ENCODE measurements around the gene DBR1.
"Not testable (repeated sequence)": the region's sequence is repeated elsewhere in the genome, so short reads cannot be mapped to it uniquely, and the experiment has no call there.

The DBR1 gene

DNA sequence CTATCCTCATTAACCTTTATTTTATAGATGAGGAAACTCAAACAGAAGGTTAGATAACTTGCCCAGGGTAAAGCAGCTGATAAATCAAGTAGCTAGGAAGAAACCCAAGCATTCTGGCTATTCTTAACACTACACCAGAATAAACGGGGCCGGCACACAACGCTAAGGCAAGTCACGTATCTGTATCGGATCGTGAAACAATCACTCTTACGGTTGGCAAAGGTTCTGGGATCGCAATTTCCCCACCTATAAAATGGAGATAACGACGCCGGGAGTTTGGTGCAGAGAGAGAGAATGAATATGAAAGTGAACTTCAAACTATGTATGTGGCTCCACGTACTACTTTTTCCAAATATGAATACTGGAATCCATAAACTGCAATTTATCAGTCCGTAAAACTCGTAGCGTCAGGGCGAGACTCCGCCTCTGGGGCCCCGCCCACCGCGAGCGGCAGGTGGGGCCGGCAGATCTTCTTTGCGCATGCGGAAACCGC, 12.1 kb upstream of the DBR1 start:
- DNase-seq (ENCODE audit: low read depth, low spot score): no peak

- no peak for DNase-seq (ENCODE audit: low read depth, low spot score)
Measured at GRCh38 chr3:138186221-138186620, 11.5 kb upstream of the DBR1 start.

GRCh38 chr3:138184994-138185393, 10.3 kb upstream of the DBR1 start:
- no peak for DNase-seq (ENCODE audit: low read depth, low spot score)

DNA sequence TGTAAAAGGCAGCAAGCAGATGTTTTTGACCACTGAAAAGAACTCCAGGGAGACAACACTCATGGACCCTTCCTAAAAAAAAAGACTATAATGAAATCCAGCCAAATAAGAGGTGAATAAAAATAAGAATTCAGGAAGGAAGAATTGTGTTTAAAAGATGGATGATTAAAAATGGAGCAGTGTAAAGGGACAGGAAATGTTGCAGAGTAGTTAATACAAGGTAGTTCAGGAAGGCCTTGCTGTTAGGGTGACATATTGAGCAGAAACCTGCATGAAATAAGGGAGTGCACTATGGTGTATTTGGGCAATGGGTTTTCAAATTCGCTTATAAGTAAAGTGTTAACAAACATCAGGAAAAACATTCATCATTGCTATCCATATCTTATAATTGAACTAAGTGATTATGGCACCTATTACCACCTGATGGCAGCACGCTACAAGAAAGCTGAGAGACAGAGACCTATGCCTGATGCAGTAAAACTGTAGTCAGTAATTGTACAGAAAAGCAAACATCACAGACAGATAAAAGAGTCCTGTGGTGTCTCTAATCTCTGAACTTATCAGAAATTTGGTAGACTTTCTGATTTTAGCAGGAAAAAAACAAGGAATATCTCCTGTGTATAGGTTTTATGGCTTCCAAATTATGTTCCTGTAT, 5.8 kb upstream of the DBR1 start:
- no peak for DNase-seq (ENCODE audit: low read depth, low spot score)

- no peak for DNase-seq (ENCODE audit: low read depth, low spot score)
Measured at GRCh38 chr3:138173769-138174420, 826 bp downstream of the DBR1 start.

DNA sequence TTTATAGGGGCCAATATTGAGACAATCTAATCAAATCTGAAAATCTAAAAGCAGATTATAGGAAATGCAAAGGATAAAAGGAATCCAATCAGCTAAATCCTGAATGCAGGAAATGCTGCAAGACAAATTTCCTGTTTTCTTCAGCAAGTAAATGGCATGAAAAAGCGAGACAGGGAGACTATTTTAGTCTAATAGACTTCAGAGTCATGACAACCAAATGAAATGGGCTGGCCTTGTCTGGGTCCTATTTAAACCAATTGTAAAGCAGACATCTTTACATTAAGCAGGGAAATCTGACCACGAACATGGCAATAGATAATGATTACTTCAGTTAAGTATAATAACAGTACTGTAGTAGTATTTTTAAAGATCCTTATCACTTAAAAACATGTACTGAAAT, 2.1 kb downstream of the DBR1 start:
- DNase-seq (ENCODE audit: low read depth, low spot score): no peak

DNA sequence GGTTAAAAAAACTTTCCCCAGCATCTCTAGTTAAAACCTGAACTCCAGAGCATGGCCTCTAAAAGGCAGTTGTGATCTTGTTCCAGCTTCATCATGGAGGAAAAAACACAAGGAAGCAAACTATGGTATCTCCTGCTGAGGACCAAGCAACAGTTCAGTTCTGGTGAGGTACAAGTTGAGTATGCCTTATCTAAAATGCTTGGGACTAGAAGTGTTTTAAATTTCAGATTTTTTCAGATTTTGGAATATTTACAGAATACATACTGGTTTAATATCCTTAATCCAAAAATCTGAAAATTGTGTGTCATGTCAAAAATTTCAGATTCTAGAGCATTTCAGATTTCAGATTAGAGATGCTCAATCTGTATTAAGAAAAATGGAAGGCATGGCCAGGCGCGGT, 9.7 kb downstream of the DBR1 start:
- no peak for DNase-seq (ENCODE audit: low read depth, low spot score)

- no peak for DNase-seq (ENCODE audit: low read depth, low spot score)
Measured at GRCh38 chr3:138157743-138158142, 17.0 kb downstream of the DBR1 start.

DNA sequence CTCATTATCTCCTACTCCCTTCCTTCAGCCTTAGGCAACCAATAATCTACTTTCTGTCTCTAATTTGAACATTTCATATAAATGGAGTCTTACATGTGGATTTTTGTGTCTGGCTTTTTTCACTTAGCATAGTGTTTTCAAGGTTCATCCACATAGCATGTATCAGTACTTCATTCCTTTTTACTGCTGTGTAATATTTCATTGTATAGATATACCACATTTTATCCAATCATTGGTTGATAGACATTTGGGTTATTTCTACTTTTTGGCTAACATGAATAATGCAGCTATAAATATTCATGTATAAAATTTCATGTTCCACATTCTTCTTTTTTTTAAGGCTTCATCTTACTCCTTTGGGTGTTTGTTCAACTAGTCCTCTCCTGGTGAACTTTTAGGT, 20.2 kb downstream of the DBR1 start:
- no peak for DNase-seq (ENCODE audit: low read depth, low spot score)

GRCh38 chr3:138148503-138148902, 26.2 kb downstream of the DBR1 start:
- DNase-seq (ENCODE audit: low read depth, low spot score): no peak

- not testable (repeated sequence) for DNase-seq (ENCODE audit: low read depth, low spot score)
Measured at GRCh38 chr3:138142181-138142580, 32.5 kb downstream of the DBR1 start.

- no peak for DNase-seq (ENCODE audit: low read depth, low spot score)
Measured at GRCh38 chr3:138140940-138141339, 33.8 kb downstream of the DBR1 start.

DNA sequence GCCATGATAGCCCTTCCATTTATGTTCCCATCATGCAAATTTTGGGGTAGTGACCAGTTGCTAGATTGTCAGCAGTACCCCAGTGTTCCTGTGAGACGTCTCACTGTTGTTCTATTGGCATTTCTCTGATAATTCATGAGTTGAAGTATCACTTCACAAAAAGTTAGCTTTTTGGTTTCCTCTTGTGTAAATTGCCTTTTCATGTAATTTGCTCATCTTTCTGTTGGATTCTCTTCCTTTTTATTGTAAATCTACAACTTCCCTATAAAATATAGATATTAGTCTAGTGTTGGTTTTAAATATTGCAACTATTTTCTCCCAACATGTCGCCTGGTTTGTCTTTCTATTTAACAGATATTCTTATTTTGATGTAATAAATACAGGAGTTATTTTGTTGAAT, 35.0 kb downstream of the DBR1 start:
- no peak for DNase-seq (ENCODE audit: low read depth, low spot score)

DNA sequence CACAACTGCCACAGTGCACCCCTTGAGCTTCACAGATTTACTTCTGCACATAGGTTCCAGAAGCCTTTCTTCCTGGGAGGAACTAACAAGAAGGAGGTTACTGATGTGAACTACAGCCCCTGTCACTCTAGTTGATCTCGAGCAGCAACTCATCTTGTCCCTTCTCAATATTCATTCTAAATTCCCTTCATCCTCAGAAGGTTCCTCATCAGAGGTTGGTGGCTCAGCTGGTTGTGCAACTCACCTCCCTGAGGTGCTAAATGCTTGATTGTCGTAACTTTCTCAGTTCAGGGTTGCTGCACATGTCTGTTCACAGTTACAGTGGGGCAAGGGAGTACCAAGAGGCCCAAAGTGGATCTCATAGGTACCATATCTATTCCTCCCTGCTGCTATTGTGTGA, 36.9 kb downstream of the DBR1 start:
- DNase-seq (ENCODE audit: low read depth, low spot score): no peak

DNA sequence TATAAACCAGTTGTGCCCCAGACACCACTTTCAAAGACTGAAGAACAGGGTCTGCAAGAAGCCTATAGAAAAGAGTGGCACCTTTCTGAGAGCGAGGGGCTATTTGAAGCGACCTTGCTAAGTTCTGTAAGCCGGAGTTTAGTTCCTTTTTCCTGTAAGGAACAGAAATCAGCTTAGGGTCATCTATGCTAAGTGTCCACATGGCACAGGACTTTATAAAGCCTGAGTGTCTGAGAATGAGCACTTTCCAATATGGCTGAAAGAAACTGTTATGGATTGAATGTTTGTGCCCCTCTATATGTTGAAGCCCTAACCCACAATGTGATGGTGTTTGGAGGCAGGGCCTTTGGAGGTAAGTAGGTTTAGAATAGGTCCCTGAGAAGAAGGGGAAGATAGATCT, 38.5 kb downstream of the DBR1 start:
- no peak for DNase-seq (ENCODE audit: low read depth, low spot score)

- no peak for DNase-seq (ENCODE audit: low read depth, low spot score)
Measured at GRCh38 chr3:138135833-138136194, 38.9 kb downstream of the DBR1 start.

DNA sequence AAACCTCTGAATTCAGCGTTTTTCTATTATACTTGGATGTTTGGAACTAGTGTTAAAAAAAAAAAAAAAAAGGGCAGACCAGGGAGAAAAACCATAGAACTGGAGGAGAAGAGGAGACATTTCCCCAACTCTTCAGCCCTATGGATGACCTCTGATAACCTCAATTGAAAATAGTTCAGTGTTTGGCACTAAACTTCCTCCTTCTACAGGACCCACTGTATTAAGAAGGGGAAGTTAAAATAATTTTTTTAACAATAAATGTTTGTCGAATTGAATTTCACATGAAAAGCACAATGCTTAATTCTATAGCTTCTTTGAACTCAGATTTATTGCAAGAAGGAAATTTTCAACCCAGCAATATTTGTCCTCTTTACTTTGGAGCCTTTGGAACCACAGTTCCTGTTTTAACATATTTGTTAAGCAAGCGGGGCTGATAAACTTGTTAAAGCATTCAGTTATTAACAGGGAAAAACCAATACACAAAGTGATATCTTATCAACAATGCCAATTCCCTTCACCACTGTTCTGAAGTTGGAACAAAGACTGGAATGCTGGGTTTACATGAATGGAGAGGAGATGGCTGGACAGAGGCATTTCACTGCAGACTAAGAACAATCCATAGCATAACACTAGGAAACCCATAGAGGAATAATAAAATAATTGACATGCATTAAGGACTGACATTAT, 39.4 kb downstream of the DBR1 start:
- DNase-seq (ENCODE audit: low read depth, low spot score): no peak

DNA sequence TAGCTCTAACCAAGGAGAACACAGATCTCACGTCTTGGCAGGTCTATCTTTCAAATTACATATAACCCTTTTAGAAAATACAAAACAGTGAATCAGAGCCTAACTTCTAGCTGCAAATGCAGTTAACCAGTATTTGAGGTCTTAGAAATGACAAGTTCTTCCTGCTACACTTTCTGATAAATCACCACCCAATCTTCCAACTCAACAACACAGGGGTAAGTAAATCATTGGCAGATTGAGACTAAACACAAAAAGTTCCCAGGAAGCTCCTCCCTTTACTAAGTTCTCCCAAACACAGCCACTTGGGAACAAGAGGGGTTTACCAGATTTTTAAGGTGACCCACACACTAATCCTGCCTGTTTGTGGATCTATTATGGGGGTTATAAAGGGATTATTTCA, 42.5 kb downstream of the DBR1 start, which contains the start of gene A4GNT:
Gene A4GNT, minus strand, starts transcription at position 152 of the 400 bp plus-strand sequence. CDS start 1,134 bp downstream, outside the sequence.
- no peak for DNase-seq (ENCODE audit: low read depth, low spot score)

GRCh38 chr3:138127636-138128365, 46.9 kb downstream of the DBR1 start:
- DNase-seq (ENCODE audit: low read depth, low spot score): no peak

- no peak for DNase-seq (ENCODE audit: low read depth, low spot score)
Measured at GRCh38 chr3:138125548-138126221, 49.0 kb downstream of the DBR1 start.

GRCh38 chr3:138124706-138125355, 49.9 kb downstream of the DBR1 start:
- DNase-seq (ENCODE audit: low read depth, low spot score): no peak

Measured in iPS DF 19.7 (cell line).